Brain pericyte (primary cell): ENCODE measurements around the gene KLF13.

Source experiments
- DNase-seq: peaks from one replicate; pipeline ENCODE4 v3.0.0-alpha.2; 2012; ENCODE audit warnings: low read depth, low spot score

KLF13 gene

GRCh38 chr15:31316135-31316795 lies 10.4 kb upstream of the KLF13 start:
- DNase-seq, result no peak

- DNase-seq, result no peak
Measured at GRCh38 chr15:31317017-31317416, 9.6 kb upstream of the KLF13 start.

- DNase-seq, result no peak
Measured at GRCh38 chr15:31317421-31318327, 9.0 kb upstream of the KLF13 start.

GRCh38 chr15:31318429-31318828 lies 8.2 kb upstream of the KLF13 start:
- no peak for DNase-seq

GRCh38 chr15:31320022-31320421 lies 6.6 kb upstream of the KLF13 start:
- DNase-seq, result no peak

- no peak for DNase-seq
Measured at GRCh38 chr15:31321418-31321817, 5.2 kb upstream of the KLF13 start.

GRCh38 chr15:31322504-31322903 lies 4.1 kb upstream of the KLF13 start:
- DNase-seq, result no peak

GRCh38 chr15:31323627-31324026 lies 3.0 kb upstream of the KLF13 start:
- DNase-seq, result no peak

- DNase-seq, result no peak
Measured at GRCh38 chr15:31324186-31324585, 2.4 kb upstream of the KLF13 start.

- DNase-seq, result no peak
Measured at GRCh38 chr15:31324806-31325594, 1.6 kb upstream of the KLF13 start.

- no peak for DNase-seq
Measured at GRCh38 chr15:31325595-31326155, 960 bp upstream of the KLF13 start.

GRCh38 chr15:31326875-31327668 lies 437 bp downstream of the KLF13 start:
- no peak for DNase-seq

- no peak for DNase-seq
Measured at GRCh38 chr15:31327669-31328427, 1.2 kb downstream of the KLF13 start.

- no peak for DNase-seq
Measured at GRCh38 chr15:31328428-31328968, 1.9 kb downstream of the KLF13 start.

- no peak for DNase-seq
Measured at GRCh38 chr15:31328969-31329639, 2.5 kb downstream of the KLF13 start.

GRCh38 chr15:31329640-31330010 lies 3.0 kb downstream of the KLF13 start:
- no peak for DNase-seq

GRCh38 chr15:31330111-31330785 lies 3.6 kb downstream of the KLF13 start:
- DNase-seq, result no peak

- no peak for DNase-seq
Measured at GRCh38 chr15:31330836-31331235, 4.2 kb downstream of the KLF13 start.

- no peak for DNase-seq
Measured at GRCh38 chr15:31331389-31331788, 4.8 kb downstream of the KLF13 start.
